HG03045 (cell line): ENCODE results near the gene FPGT.
"Not testable (repeated sequence)": the region's sequence is repeated elsewhere in the genome, so short reads cannot be mapped to it uniquely, and the experiment has no call there.

Experiments used
- ATAC-seq: cut with Tn5 transposase; IDR thresholded peaks from one replicate; pipeline ENCODE4 v1.9.1; 2021; ENCODE audit warnings: mild to moderate bottlenecking, moderate library complexity; ENCODE audit not compliant: unreplicated experiment

The FPGT gene

GRCh38 chr1:74197657-74198552 is at the start of gene FPGT, which contains the start of gene LRRIQ3:
TSS of gene FPGT (plus strand) at chr1:74198242. CDS start at chr1:74198279, 37 bp downstream.
TSS of gene LRRIQ3 (minus strand) at chr1:74198176. CDS start at chr1:74183684, 14,492 bp downstream.
- ATAC-seq: peak; percentile 97

DNA sequence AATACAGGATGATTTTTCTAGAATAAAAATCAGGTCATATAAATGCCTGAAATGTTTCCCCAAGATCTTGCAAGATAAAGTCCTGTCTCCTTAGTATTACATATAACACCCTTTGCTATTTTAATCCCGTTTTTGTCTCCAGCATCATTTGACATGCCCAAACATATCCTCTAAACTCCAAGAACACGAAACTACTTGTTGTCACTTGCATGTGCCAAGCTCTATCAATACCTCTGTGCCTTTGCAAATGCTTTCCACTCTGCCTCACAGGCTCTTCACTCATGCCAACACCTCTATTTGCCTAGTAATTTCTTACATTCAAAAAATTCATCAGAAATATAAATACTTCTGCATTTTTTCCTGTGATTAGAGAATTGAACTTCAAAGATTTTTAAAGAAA is 38.0 kb upstream of the FPGT start:
- ATAC-seq: no peak

- no peak for ATAC-seq
These were observed 36.5 kb upstream of the FPGT start for GRCh38 chr1:74161497-74161896.

- no peak for ATAC-seq
These were observed 35.7 kb upstream of the FPGT start for GRCh38 chr1:74162333-74162732.

DNA sequence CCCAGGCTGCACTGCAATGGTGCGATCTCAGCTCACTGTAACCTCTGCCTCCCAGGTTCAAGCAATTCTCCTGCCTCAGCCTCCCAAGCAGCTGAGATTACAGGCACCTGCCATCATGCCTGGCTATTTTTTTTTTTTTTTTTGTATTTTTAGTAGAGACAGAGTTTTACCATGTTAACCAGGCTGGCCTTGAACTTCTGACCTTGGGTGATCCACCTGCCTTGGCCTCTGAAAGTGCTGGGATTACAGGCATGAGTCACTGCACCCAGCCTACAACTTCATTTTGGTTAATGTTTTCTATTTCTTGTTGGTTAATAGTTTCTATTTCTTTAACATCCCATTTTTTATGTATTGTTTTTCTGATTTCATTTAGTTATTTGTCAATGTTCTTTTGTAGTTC is 23.6 kb upstream of the FPGT start:
- not testable (repeated sequence) for ATAC-seq

DNA sequence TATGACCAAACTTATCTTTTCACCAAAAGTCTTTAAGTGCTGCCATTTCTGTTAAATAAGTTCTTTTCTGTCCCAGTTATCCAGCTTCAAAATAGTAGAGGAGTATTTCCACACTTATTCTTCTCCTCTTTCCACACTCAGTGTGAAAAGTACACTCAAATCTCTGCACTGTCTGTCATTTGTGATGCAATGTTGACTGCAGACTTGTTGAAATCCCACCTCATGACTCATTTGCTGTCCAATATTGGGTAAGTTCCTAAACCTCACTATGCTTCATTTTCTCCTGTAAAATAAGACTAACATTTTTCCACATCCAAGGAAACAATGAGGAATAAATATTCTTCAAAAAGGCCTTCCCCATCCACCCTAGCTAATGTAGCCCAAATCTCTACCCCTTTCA is 17.6 kb upstream of the FPGT start:
- ATAC-seq: no peak

GRCh38 chr1:74193908-74194307 is 4.1 kb upstream of the FPGT start:
- ATAC-seq: no peak

DNA sequence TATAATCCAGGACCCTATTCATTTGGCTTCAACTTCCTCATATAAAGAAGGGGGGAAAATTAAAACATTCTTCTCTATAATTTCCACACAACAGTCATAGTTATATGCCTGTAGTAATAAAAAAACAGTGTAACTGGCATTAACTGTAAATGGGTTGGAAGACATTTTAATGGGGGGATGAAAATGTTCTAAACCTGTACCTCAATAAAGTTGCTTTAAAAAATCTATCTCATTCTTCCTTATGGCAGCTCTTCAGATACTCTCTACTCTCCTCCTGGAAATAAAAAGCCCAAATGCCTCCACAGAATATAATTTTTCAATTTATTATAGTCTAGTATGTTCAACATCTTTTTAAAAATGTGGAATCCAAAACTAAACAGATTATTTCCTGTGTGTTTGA is 2.7 kb upstream of the FPGT start:
- no peak for ATAC-seq

DNA sequence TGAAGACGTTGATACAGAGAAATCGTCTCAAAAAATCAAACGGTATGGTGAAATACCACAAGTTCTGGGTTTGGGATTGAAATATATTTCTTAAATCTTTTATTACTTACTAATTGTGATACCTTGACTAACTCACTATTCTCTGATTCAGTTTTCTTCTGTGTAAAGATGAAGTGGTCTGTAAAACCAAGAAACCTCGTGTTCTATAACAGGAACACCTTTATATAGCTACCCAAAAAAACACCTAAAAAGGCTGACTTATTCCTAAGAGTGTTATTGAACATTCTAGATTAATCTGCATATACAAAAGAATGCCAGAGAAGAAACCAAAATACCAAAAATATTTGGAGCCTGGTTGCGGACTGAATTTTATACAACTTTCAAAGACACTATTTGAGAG is 787 bp upstream of the FPGT start:
- ATAC-seq: no peak

GRCh38 chr1:74199504-74199903 is 1.5 kb downstream of the FPGT start:
- no peak for ATAC-seq

DNA sequence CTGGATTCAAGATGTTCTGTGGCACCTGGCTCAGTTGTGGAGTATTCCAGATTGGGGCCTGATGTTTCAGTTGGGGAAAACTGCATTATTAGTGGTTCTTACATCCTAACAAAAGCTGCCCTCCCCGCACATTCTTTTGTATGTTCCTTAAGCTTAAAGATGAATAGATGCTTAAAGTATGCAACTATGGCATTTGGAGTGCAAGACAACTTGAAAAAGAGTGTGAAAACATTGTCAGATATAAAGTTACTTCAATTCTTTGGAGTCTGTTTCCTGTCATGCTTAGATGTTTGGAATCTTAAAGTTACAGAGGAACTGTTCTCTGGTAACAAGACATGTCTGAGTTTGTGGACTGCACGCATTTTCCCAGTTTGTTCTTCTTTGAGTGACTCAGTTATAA is 7.2 kb downstream of the FPGT start:
- ATAC-seq: no peak

DNA sequence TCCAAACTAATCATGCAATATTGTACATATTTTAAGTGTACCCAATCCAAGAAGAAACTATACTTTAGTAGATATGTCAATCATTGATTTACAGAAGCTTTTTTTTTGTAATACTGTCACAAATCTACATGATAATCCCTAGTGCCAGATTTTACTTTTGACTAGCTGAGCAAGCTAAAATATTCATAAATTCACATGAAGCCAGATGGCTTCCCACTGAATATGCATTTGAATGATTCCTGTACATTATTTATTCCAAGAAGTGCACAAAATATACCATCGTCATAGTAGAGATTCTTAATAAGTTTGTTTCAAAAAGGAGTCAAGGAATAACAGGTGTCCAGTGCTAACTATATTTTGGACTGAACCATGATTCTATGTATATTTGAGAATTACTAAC is 17.2 kb downstream of the FPGT start:
- ATAC-seq: no peak

GRCh38 chr1:74222701-74223100 is 24.7 kb downstream of the FPGT start:
- ATAC-seq: no peak

GRCh38 chr1:74223453-74223852 is 25.4 kb downstream of the FPGT start:
- ATAC-seq: no peak

DNA sequence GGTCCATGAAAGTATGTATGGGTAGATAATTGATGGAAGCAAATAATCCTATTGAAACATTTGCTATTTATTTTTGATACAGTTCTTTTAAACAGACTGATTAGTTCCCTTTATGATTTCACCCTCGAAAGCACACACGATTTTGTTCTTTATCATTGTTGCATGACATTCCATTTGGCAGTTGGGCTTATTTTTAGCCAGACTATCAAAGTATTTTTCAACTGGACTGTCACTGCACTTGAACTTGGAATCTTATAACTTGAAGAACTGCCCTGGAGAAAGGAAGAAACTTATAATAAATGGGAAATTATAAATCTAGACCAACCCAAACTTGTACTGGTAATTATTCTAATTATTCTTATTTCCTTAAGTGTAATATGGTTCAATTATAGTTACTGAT is 37.1 kb downstream of the FPGT start, which contains the start of gene TNNI3K:
TNNI3K (plus strand) TSS at position 235 of the 400 bp plus-strand sequence; CDS start at position 300, 65 bp downstream.
- ATAC-seq: no peak

DNA sequence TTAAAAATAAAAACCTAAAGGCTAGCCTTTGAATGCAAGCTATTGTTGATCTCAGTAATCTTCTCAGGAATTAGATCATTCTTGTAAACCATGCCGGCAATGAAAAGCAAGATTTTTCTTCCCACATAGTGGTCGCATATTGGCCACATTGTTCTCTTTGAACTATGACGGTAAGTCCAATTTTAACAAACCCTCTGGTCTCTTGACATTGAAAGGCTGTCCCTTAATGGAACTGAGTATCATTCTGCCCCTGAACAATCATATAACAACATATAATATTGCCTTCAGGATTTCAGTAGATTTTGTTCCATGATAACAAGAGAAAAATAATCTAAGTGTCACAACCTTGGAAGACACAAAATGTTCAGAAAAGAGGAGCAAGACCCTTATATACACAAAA is 38.4 kb downstream of the FPGT start:
- no peak for ATAC-seq

DNA sequence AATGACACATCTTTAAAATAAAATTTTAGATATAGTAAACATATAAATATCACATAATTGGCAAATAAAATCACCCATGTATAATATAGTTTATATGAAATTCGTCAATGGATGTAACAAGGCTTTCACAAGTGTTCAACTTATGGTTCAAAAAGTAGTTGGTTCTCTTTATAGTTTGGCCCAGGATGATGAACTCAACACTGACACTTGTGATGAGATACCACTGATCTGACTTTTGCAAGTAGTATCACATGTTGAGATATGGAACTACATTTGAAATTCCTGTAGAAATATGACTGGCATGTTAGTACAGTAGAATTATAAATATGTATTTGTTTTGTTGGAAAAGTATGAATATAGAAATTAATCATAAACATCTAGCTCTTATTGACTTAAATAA is 39.0 kb downstream of the FPGT start:
- no peak for ATAC-seq

DNA sequence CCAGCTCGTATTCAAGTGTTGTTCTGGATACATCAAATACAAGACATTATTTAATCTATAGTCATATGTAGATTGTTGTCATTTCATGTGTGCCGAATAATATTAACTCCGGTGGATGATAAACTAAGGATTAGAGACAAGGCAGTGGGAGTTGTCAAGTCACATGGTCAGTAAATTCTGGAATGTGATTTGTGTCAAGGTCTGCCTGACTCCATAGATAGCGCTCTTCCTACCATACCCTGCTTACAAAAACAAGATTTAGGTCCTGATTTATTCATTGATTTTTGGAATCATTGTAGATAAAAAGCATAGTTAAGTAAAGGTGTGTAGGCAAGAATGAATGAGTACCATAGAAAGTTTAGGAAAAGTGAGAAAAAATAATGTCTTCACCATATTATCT is 39.7 kb downstream of the FPGT start:
- no peak for ATAC-seq

- no peak for ATAC-seq
These were observed 47.2 kb downstream of the FPGT start for GRCh38 chr1:74245168-74245772.

DNA sequence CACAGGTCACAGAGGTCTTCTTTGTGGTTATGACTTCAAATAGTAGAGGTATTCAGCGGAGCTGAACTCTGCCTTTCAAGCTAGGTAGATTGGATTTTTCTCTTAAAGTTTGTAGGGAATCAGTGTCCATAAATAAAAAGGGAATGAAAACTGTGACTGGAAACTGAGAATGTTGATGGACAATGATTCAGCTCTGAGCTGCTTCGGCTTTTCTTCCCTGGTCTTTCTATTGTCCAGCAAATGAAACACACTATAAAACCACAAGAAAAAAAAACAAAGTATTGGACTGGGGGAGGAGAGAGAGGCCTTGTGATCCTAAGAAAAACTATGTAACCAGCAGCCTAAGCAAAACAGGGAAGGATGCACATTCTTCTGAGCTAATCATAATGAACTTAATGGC is 48.3 kb downstream of the FPGT start:
- ATAC-seq: no peak

DNA sequence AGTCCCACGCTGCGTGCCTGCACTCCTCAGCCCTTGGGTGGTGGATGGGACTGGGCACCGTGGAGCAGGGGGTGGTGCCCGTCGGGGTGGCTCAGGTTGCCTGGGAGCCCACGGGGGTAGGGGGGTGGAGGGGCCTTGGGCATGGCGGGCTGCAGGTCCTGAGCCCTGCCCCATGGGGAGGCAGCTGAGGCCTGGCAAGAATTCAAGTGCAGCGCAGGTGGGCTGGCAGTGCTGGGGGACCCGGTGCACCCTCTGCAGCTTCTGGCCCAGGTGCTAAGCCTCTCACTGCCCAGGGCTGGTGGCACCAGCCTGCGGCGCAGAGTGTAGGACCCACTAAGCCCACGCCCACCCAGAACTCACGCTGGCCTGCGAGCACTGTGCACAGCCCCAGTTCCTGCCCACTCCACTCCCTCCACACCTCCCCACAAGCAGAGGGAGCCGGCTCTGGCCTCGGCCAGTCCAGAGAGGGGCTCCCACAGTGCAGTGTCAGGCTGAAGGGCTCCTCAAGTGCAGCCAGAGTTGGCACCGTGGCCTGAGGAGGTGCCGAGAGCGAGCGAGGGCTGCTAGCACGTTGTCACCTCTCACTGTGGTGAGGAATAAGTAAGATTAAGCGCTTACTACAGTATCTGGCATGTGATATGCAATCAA is 50.0 kb downstream of the FPGT start:
- ATAC-seq: no peak
